ENCODE results near the gene ZNF177. TPM values are rescaled to one million over a fixed set of nuclear protein-coding genes. Genes with fewer than 3 reads are reported as not detected.

ZNF177 gene
- total RNA-seq, 1 donor from 2014 or later, result 6.6 TPM

GRCh38 chr19:9348253-9348652 lies 14.6 kb upstream of the ZNF177 start:
- no peaks in the 10 kb centered on the region for H3K4me1 Mint-ChIP-seq (ENCODE audit: unreplicated experiment)
- no peaks in the 10 kb centered on the region for H3K27me3 Mint-ChIP-seq (ENCODE audit: unreplicated experiment)
- H3K4me3 Mint-ChIP-seq (ENCODE audit: unreplicated experiment), result no peak overlapping the region
- TF ChIP-seq, protein P1, sequence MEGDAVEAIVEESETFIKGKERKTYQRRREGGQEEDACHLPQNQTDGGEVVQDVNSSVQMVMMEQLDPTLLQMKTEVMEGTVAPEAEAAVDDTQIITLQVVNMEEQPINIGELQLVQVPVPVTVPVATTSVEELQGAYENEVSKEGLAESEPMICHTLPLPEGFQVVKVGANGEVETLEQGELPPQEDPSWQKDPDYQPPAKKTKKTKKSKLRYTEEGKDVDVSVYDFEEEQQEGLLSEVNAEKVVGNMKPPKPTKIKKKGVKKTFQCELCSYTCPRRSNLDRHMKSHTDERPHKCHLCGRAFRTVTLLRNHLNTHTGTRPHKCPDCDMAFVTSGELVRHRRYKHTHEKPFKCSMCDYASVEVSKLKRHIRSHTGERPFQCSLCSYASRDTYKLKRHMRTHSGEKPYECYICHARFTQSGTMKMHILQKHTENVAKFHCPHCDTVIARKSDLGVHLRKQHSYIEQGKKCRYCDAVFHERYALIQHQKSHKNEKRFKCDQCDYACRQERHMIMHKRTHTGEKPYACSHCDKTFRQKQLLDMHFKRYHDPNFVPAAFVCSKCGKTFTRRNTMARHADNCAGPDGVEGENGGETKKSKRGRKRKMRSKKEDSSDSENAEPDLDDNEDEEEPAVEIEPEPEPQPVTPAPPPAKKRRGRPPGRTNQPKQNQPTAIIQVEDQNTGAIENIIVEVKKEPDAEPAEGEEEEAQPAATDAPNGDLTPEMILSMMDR (IDR thresholded peaks at IDR 0.05), result no peak
- peaks cover 64% of the 10 kb centered on the region for H3K36me3 Mint-ChIP-seq (ENCODE audit: unreplicated experiment)
- peaks cover 56% of the 10 kb centered on the region for H3K9me3 Mint-ChIP-seq (ENCODE audit: unreplicated experiment)
- DNase-seq (ENCODE audit: extremely low spot score, unreplicated experiment), result no peak
- H3K27ac Mint-ChIP-seq (ENCODE audit: unreplicated experiment), result no peak overlapping the region

- Mint-ChIP-seq H3K36me3 (ENCODE audit: unreplicated experiment) (peaks cover 61% of the 10 kb centered on the region), H3K4me1 (ENCODE audit: unreplicated experiment) (no peaks in the 10 kb centered on the region), H3K27ac (ENCODE audit: unreplicated experiment) (no peak overlapping the region), H3K4me3 (ENCODE audit: unreplicated experiment) (no peak overlapping the region), H3K27me3 (ENCODE audit: unreplicated experiment) (no peaks in the 10 kb centered on the region), H3K9me3 (ENCODE audit: unreplicated experiment) (peaks cover 52% of the 10 kb centered on the region)
- DNase-seq (ENCODE audit: extremely low spot score, unreplicated experiment), result no peak
- TF ChIP-seq, protein P1 (IDR thresholded peaks at IDR 0.05), result no peak
Observed at GRCh38 chr19:9348671-9349070, 14.1 kb upstream of the ZNF177 start.

GRCh38 chr19:9352505-9352904 lies 10.3 kb upstream of the ZNF177 start:
- Mint-ChIP-seq H3K27me3 (ENCODE audit: unreplicated experiment) (no peaks in the 10 kb centered on the region), H3K4me3 (ENCODE audit: unreplicated experiment) (no peak overlapping the region), H3K36me3 (ENCODE audit: unreplicated experiment) (peaks cover 60% of the 10 kb centered on the region), H3K9me3 (ENCODE audit: unreplicated experiment) (peaks cover 37% of the 10 kb centered on the region), H3K27ac (ENCODE audit: unreplicated experiment) (no peak overlapping the region), H3K4me1 (ENCODE audit: unreplicated experiment) (no peaks in the 10 kb centered on the region)
- TF ChIP-seq, protein P1 (IDR thresholded peaks at IDR 0.05), result no peak
- no peak for DNase-seq (ENCODE audit: extremely low spot score, unreplicated experiment)

DNA sequence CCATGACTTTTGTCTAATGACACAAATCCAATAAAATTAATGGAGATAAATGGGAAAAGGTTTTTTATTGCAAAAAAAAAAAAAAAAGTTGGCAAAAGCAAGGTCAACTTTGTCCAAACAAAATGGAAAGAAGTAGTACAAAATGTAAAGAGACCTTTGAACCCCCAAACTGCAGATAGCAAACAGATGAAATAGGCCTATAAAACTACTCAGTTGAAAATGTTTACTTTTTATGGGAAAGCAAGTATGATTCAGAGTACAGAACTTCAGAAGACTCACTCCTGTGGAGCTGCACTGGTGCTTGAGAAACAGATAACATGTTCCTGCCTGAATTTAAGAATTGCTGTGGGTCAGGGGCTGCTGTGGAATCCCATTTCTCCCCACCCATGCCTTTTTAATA lies 9.8 kb upstream of the ZNF177 start:
- TF ChIP-seq, protein P1 (IDR thresholded peaks at IDR 0.05), result no peak
- no peak for DNase-seq (ENCODE audit: extremely low spot score, unreplicated experiment)
- peaks cover 37% of the 10 kb centered on the region for H3K9me3 Mint-ChIP-seq (ENCODE audit: unreplicated experiment)

GRCh38 chr19:9354651-9355050 lies 8.2 kb upstream of the ZNF177 start:
- H3K4me1 Mint-ChIP-seq (ENCODE audit: unreplicated experiment), result no peaks in the 10 kb centered on the region
- no peaks in the 10 kb centered on the region for H3K27me3 Mint-ChIP-seq (ENCODE audit: unreplicated experiment)
- no peak overlapping the region for H3K27ac Mint-ChIP-seq (ENCODE audit: unreplicated experiment)
- H3K4me3 Mint-ChIP-seq (ENCODE audit: unreplicated experiment), result no peak overlapping the region
- DNase-seq (ENCODE audit: extremely low spot score, unreplicated experiment), result no peak
- TF ChIP-seq, protein P1 (IDR thresholded peaks at IDR 0.05), result no peak
- peaks cover 34% of the 10 kb centered on the region for H3K9me3 Mint-ChIP-seq (ENCODE audit: unreplicated experiment)
- H3K36me3 Mint-ChIP-seq (ENCODE audit: unreplicated experiment), result peaks cover 57% of the 10 kb centered on the region

More for the DNA sequence above, 9.8 kb upstream of the ZNF177 start:
- Mint-ChIP-seq H3K27ac (ENCODE audit: unreplicated experiment) (no peak overlapping the region), H3K27me3 (ENCODE audit: unreplicated experiment) (no peaks in the 10 kb centered on the region), H3K4me1 (ENCODE audit: unreplicated experiment) (no peaks in the 10 kb centered on the region), H3K36me3 (ENCODE audit: unreplicated experiment) (peaks cover 63% of the 10 kb centered on the region), H3K4me3 (ENCODE audit: unreplicated experiment) (no peak overlapping the region)

All from osteocyte (in vitro differentiated cells).